ENCODE data around the gene EDN2.

Gene EDN2

DNA sequence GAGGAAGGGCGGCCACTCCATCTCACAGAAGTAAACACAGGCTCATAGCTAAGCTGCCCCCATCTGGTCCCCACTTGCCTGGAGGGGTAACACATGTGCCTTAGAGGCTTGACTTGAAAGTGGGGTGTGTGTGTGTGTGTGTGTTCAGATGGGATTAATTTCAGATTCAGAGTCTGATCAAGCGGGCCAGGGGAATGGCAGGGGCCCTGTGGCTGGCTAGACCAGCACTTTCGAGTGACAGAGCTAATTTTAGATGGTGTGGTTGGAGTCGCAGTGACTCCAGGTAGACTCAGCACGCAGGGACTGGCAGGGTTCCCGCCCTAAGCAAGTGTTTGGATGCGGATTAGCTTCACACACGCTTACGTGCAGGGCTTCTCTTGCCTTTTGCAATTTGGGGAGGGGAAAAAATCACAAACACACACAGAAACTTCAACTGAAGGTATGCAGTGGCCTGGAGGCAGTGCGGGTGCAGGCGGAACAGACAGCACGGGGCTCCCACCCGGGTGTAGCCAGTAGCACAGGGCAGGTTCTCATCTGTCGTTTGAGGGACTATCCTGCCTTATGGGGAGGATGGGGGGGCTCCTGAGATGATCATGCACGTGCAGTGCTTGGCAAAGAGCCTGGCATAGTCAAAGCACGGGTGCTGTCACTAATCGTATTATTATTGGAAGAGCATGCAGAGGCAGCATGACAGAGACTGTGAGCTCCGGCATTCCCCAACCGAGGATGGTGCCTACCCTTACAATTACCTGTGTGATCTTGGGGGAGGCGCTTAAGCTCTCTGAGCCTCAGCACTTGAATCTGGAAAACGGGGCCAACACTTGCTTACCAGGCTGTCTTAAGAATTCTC lies 1.3 kb downstream of the EDN2 start:
- POLR2A ChIA-PET: no interaction called here
- no peak for DNase-seq (ENCODE audit: extremely low spot score)
- CTCF ChIA-PET: interaction anchor here (1.3 to 12.8 kb wide), 5 partner anchors 12 to 40 kb away, joined by 3 to 104 read pairs (median 6); no protein-coding TSS in a partner anchor
- TF ChIP-seq CTCF (IDR thresholded peaks at IDR 0.05; ENCODE audit: control extremely low read depth, extremely low read depth, low read depth, missing control alignments): no peak

GRCh38 chr1:41482001-41482765 lies 2.3 kb downstream of the EDN2 start:
- TF ChIP-seq CTCF (IDR thresholded peaks at IDR 0.05; ENCODE audit: control extremely low read depth, extremely low read depth, low read depth, missing control alignments): no peak
- ChIA-PET POLR2A (no interaction called here), CTCF (interaction anchor here (1.0 to 12.8 kb wide), 4 partner anchors 13 to 39 kb away, joined by 3 to 104 read pairs (median 7); no protein-coding TSS in a partner anchor)
- DNase-seq (ENCODE audit: extremely low spot score): no peak

DNA sequence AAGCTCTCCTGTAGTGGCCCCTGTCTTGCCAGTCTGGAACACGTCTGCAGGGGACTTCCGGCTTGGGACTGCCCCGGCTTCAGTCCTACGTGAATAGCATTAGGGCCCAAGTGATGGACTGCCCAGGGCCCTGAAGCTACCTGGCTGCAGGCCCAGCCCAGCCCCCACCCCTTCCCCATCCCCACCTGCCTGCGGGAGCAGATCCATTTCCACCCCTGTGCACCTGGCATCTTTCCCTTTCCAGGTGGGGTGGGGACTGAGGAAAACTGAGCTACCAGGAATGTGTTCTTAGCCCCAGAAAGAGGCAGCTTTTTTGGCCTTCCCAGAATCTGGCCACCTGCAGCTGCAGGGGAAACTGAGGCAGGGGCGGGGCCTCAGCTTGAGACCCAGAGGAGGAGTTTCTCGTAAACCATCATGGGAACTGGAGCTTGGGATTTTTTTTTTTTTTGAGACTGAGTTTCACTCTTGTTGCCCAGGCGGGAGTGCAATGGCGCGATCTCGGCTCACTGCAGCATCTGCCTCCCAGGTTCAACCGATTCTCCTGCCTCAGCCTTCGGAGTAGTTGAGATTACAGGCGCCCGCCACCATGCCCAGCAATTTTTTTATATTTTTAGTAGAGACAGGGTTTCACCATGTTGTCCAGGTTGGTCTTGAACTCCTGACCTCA lies 3.2 kb downstream of the EDN2 start:
- DNase-seq (ENCODE audit: extremely low spot score): no peak
- ChIA-PET POLR2A (no interaction called here), CTCF (interaction anchor here (1.0 to 12.8 kb wide), 4 partner anchors 14 to 198 kb away, joined by 3 to 104 read pairs (median 8); no protein-coding TSS in a partner anchor)
- no peak for TF ChIP-seq CTCF (IDR thresholded peaks at IDR 0.05; ENCODE audit: control extremely low read depth, extremely low read depth, low read depth, missing control alignments)

GRCh38 chr1:41480204-41481108 lies 4.0 kb downstream of the EDN2 start:
- POLR2A ChIA-PET: no interaction called here
- DNase-seq (ENCODE audit: extremely low spot score): no peak
- TF ChIP-seq CTCF (IDR thresholded peaks at IDR 0.05; ENCODE audit: control extremely low read depth, extremely low read depth, low read depth, missing control alignments): no peak
- CTCF ChIA-PET: interaction anchor here (1.3 to 12.8 kb wide), 5 partner anchors 14 to 197 kb away, joined by 3 to 104 read pairs (median 4); no protein-coding TSS in a partner anchor

GRCh38 chr1:41479808-41480160 lies 4.7 kb downstream of the EDN2 start:
- POLR2A ChIA-PET: no interaction called here

More at GRCh38 chr1:41479808-41480160, 4.7 kb downstream of the EDN2 start:
- CTCF ChIA-PET: interaction anchor here (0.9 to 12.8 kb wide), 5 partner anchors 15 to 197 kb away, joined by 3 to 104 read pairs (median 4); no protein-coding TSS in a partner anchor
- TF ChIP-seq CTCF (IDR thresholded peaks at IDR 0.05; ENCODE audit: control extremely low read depth, extremely low read depth, low read depth, missing control alignments): no peak
- DNase-seq (ENCODE audit: extremely low spot score): no peak
